Activated CD4-positive, alpha-beta memory T cell treated with anti-CD3 and anti-CD28 coated beads for 36 hours (primary cell): ENCODE measurements around the gene IL17REL. TPM values are rescaled to one million over a fixed set of nuclear protein-coding genes. Genes with fewer than 3 reads are reported as not detected.
A peak's percentile ranks its signal among the peaks of the same experiment; 100 is the strongest.

Experiments
- CTCF ChIA-PET: fragments of 350-600 bp; sonication (Branson Sonifier 250); formaldehyde crosslinking; loops from one replicate; lab custom pipeline; 2021; ENCODE audit warnings: antibody characterized with exemption, inconsistent platforms; lab: Charles Lee
- POLR2A ChIA-PET: fragments of 350-600 bp; sonication (Branson Sonifier 250); formaldehyde crosslinking; loops from one replicate; lab custom pipeline; 2021; ENCODE audit warnings: antibody characterized with exemption; lab: Charles Lee
- DNase-seq: peaks from one replicate; pipeline ENCODE4 v3.0.0-alpha.2; 2020
- H3K27ac Mint-ChIP-seq: one replicate; pipeline ENCODE4 v1.8.0; 2021; ENCODE audit warnings: mixed read lengths
- H3K27me3 Mint-ChIP-seq: one replicate; pipeline ENCODE4 v1.8.0; 2021; ENCODE audit warnings: mixed read lengths
- H3K36me3 Mint-ChIP-seq: one replicate; pipeline ENCODE4 v1.8.0; 2021; ENCODE audit warnings: mixed read lengths
- H3K4me1 Mint-ChIP-seq: one replicate; pipeline ENCODE4 v1.8.0; 2021; ENCODE audit warnings: low read depth, mixed read lengths
- H3K4me3 Mint-ChIP-seq: one replicate; pipeline ENCODE4 v1.8.0; 2021; ENCODE audit warnings: mild to moderate bottlenecking, mixed read lengths
- H3K9me3 Mint-ChIP-seq: one replicate; pipeline ENCODE4 v1.8.0; 2021; ENCODE audit warnings: mixed read lengths
- intact Hi-C: fragments of 100-400 bp; cut with micrococcal nuclease; formaldehyde crosslinking; loops from one replicate; pipeline ENCODE4 v1.15.1; 2023
- total RNA-seq, 2 experiments: library from RNA; stranded (reverse); gene quantifications; one replicate each; pipeline ENCODE4 v1.2.3, GENCODE V29; 2021

Gene IL17REL
- total RNA-seq, 2 experiments from 2014 or later, result 0.73 to 1.1 TPM

DNA sequence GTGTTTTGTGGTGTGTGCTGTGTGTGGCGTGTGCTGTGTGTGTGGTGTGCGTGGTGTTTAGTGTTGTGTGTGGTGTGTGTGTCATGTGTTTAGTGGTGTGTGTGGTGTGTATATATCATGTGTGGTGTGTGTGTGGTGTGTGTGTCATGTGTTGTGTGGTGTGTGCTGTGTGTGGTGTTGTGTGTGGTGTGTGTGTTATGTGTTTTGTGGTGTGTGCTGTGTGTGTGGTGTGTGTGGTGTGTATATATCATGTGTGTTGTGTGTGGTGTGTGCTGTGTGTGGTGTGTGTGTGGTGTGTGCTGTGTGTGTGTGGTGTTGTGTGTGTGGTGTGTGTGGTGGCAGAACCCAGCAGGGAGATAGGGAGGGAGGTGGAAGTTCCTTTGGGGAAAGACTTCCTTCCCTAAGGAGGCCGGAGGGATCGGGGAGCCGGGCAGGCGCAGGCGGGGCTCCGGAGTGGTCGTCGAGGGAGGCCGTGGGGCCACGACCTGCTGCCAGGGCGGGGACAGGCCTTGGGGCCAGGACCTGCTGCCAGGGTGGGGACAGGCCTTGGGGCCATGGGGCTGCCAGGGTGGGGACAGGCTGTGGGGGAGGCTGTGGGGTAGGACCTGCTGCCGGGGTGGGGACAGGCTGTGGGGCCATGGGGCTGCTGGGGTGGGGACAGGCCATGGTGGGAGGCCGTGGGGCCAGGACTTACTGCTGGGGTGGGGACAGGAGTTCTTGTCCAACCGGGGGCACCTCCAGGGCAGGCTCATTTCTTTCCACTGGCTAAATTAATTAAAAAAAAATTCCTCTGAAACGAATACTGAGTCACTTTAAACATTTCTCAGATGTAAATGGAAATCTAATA, 36.8 kb downstream of the IL17REL start:
- Mint-ChIP-seq H3K27ac (peak overlapping the region; percentile 92), H3K27me3 (no peaks in the 10 kb centered on the region), H3K9me3 (peaks cover 25% of the 10 kb centered on the region), H3K4me3 (peak overlapping the region; percentile 44), H3K36me3 (peaks cover 22% of the 10 kb centered on the region), H3K4me1 (peaks cover 35% of the 10 kb centered on the region)
- POLR2A ChIA-PET, result interaction anchor here (0.6 to 1.2 kb wide), 3 partner anchors 14 to 41 kb away, joined by 4 to 8 read pairs (median 4); no protein-coding TSS in a partner anchor
- CTCF ChIA-PET, result interaction anchor here (0.6 to 5.3 kb wide), 5 partner anchors 13 to 55 kb away, joined by 3 to 53 read pairs (median 6); no protein-coding TSS in a partner anchor
- DNase-seq, result peak; percentile 81
- intact Hi-C loops, result loop anchor here (2.0 kb wide), 3 partner anchors 13 to 137 kb away; no protein-coding TSS in a partner anchor

DNA sequence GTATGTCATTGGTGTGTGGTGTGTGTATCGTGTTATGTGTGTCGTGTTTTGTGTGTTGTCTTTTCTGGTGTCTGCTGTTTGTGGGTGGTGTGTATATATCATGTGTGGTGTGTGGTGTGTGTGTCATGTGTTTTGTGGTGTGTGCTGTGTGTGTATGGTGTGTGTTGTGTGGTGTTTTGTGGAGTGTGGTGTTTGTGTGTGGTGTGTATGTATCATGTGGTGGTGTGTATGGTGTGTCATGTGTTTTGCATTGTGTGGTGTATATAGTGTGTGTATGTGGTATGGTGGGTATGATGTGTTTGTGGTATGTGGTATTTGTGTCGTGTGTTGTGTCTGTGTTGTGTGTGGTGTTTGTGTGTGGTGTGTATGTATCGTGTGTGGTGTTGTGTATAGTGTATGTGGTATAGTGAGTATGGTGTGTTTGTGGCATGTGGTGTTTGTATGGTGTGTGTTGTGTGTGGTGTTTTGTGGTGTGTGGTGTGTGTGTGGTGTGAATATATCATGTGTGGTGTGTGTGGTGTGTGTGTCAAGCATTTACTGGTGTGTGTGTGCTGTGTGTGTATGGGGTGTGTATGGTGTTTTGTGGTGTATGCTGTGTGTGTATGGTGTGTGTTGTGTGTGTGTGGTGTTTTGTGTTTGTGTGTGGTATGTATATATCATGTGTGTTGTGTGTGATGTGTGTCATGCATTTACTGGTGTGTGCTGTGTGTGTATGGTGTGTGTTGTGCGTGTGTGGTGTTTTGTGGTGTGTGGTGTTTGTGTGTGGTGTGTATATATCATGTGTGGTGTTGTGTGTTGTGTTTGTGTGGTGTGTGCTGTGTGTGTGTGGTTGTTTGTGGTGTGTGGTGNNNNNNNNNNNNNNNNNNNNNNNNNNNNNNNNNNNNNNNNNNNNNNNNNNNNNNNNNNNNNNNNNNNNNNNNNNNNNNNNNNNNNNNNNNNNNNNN, 39.3 kb downstream of the IL17REL start:
- peaks cover 5% of the 10 kb centered on the region for H3K9me3 Mint-ChIP-seq
- no peak overlapping the region for H3K27ac Mint-ChIP-seq
- no peak overlapping the region for H3K4me3 Mint-ChIP-seq
- CTCF ChIA-PET, result no interaction called here
- H3K36me3 Mint-ChIP-seq, result peaks cover 8% of the 10 kb centered on the region
- peaks cover 33% of the 10 kb centered on the region for H3K4me1 Mint-ChIP-seq
- POLR2A ChIA-PET, result no interaction called here
- DNase-seq, result no peak
- H3K27me3 Mint-ChIP-seq, result no peaks in the 10 kb centered on the region
- intact Hi-C loops, result no loop called here

DNA sequence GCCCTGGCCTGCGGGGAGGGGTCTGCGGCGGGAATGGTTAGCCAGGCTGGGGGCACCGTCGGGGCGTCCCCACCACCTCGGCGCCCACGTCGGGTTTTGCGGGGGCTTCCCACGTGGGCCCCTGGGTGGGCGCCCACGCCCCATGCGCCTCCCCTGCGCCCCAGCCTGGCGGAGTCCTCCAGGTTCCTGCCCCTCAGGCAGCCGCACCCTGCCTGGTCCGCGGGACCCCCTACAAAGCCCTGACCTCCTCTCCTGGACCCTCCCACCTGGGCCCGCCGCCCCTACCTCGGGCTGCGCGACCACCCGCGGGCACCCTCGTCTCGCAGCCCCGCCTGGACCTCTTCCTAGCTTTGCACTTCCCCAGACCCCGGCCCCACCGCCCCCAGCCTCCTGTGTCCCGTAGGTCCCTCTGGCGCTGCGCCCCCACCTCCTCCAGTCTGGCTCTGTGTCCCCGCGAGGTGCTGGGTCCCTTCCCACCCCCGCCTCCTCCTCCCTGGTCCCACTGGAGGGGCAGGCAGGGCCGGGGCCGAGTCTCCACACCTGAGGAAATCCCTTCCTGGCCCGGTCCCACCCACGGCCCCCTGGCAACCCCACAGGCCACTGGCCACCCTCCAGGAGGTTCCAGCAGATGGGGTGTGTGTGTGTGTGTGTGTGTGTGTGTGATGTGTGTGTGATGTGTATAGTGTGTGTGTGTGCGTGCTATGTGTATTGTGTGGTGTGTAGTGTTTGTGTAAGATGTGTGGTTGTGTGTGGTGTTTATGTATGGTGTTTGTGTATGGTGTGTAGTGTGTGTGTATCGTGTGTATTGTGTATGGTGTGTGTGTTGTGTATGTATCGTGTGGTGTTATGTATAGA, 40.2 kb downstream of the IL17REL start:
- H3K27me3 Mint-ChIP-seq, result no peaks in the 10 kb centered on the region
- intact Hi-C loops, result no loop called here
- peaks cover 6% of the 10 kb centered on the region for H3K36me3 Mint-ChIP-seq
- peak; percentile 46 for DNase-seq
- H3K4me3 Mint-ChIP-seq, result peak overlapping the region; percentile 80
- no peak overlapping the region for H3K27ac Mint-ChIP-seq
- CTCF ChIA-PET, result interaction anchor here (0.9 to 2.1 kb wide), 2 partner anchors 42 to 58 kb away, joined by 3 to 12 read pairs; no protein-coding TSS in a partner anchor
- peaks cover 5% of the 10 kb centered on the region for H3K9me3 Mint-ChIP-seq
- POLR2A ChIA-PET, result interaction anchor here (0.7 to 3.4 kb wide), 4 partner anchors 11 to 181 kb away, joined by 3 to 54 read pairs (median 10); partner anchors contain the start of gene PIM3
- H3K4me1 Mint-ChIP-seq, result peaks cover 37% of the 10 kb centered on the region

DNA sequence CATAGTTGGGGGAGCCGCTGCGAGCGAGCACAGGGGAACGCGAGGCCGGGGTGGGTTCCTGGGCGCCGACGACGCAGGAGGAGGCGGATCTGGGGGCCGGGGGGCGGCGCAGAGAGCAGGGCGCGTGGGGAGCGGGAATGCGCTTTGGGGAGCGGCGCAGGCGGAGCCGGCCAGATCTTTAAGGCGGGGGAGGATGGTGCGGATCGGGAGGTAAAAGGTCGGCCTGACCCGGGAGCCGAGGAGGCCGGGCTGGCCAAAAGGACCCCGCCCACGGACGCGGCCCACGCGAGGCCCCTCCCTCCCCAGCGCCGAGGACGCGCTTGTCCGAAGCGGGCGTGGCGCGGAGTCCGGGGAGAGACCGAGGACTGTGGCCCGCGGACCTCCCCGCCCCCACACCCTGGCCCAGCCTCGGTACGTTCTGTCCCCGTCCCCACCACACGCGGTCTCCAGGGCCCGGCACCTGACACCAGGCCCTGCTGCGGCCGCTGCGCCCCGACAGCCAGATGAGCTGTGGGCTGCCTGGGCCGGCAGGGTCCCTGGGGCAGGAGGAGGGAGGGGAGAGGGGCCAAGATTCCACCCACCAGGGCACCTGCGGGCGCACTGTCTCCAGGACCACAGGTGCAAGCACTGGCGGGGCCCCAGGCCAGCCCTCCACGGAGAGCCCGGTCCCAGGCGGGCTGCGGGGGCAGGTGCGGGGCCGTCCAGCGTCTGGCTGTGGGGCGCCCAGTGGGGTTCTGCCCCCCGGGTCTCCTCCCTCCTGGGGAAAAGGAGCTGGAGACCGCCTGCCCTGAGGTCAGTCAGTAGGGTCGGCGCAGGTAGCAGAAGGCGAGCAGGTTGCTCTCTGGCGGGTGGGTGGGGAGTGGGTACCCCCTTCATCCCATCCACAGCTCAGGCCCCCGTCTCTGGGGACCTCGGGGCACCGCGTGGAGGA, 41.1 kb downstream of the IL17REL start:
- intact Hi-C loops, result loop anchor here (2.0 kb wide), 1 partner anchor 35 kb away; no protein-coding TSS in a partner anchor
- peak overlapping the region; percentile 80 for H3K4me3 Mint-ChIP-seq
- DNase-seq, result peak; percentile 86
- H3K9me3 Mint-ChIP-seq, result peaks cover under 1% of the 10 kb centered on the region
- peak overlapping the region; percentile 93 for H3K27ac Mint-ChIP-seq
- no peaks in the 10 kb centered on the region for H3K27me3 Mint-ChIP-seq
- CTCF ChIA-PET, result interaction anchor here (0.9 to 2.1 kb wide), 4 partner anchors 10 to 59 kb away, joined by 3 to 12 read pairs (median 7); no protein-coding TSS in a partner anchor
- peaks cover 36% of the 10 kb centered on the region for H3K4me1 Mint-ChIP-seq
- POLR2A ChIA-PET, result interaction anchor here (0.7 to 3.4 kb wide), 5 partner anchors 10 to 181 kb away, joined by 3 to 54 read pairs (median 6); partner anchors contain the start of gene PIM3
- peaks cover 1% of the 10 kb centered on the region for H3K36me3 Mint-ChIP-seq

DNA sequence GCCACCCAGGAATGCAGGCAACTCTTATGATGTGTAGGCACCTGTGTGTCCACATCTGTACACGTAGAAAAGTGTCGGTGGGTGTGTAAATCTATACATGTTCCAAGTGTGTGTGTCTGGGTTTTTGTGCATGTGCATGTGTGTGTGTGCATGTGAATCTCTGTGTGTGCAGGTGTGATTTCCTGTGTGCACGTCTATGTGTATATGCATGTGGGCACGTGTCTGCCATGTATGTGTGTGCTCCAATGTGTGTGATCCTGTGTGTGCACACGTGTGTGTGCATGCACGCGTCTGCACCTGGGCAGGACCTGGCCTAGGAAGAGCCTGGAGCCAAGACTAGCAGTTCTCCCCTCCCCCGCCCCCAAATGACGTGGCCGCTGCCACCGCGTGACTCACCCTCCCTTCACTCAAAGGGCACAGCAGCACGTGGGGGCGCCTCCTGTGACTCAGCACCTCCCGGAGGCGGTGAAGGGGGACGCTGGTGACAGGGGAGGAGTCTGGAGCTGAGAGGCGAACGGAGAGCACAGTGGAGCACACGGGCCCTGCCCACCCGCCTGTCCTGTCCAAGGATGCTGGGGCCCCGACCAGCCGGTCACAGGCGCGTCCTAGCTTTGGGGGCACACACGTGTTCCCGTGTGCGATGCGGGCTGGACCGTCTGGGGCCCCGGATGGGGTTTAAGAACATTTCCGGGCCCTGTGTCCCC, 41.9 kb downstream of the IL17REL start:
- intact Hi-C loops, result loop anchor here (2.0 kb wide), 1 partner anchor 34 kb away; no protein-coding TSS in a partner anchor
- peaks cover 34% of the 10 kb centered on the region for H3K4me1 Mint-ChIP-seq
- CTCF ChIA-PET, result interaction anchor here (0.7 to 2.1 kb wide), 5 partner anchors 9 to 203 kb away, joined by 3 to 12 read pairs (median 5); partner anchors contain the start of gene PIM3
- POLR2A ChIA-PET, result interaction anchor here (1.1 to 3.4 kb wide), 6 partner anchors 10 to 48 kb away, joined by 3 to 54 read pairs (median 6); partner anchors contain the start of gene PIM3
- H3K27ac Mint-ChIP-seq, result peak overlapping the region; percentile 93
- H3K36me3 Mint-ChIP-seq, result no peaks in the 10 kb centered on the region
- peak; percentile 99 for DNase-seq
- peak overlapping the region; percentile 80 for H3K4me3 Mint-ChIP-seq
- no peaks in the 10 kb centered on the region for H3K9me3 Mint-ChIP-seq
- H3K27me3 Mint-ChIP-seq, result no peaks in the 10 kb centered on the region

DNA sequence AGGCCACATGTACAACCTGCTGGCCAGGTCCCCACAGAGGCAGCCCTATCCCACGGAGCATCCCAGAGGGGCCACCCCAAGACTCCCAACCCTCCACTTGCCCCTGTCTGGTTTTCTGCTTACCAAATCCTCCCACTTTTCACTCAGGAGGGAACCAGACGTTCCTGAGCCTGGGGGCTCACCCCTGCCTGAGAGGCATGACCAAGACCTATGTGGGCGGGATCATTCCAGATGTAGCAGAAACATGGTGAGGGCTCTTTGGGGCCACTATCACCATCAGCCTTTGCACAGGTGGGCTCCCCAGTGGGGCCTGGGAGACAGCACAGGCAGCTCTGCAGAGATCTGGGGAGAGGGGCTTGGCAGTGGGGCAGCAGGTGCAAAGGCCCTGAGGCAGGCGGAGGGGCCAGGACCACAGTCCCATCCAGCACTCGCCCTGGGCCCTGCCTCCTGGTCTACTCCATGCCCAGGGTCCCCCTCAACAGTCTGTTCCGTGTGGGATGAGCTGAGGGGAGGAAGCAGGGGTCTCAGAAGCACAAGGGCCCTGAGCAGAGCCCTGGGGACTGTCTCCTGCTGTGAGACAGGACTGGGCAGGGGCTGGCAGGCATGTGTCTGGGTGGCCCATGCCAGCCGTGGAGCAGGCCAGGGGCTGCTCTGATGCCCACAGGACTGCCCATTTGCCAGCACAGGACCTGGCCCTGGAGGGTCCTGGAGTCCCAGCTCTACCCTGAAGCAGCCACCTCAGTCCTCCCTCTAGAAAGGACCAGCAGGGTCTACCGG, 42.6 kb downstream of the IL17REL start:
- ChIA-PET POLR2A (interaction anchor here (1.1 to 3.4 kb wide), 5 partner anchors 9 to 39 kb away, joined by 3 to 54 read pairs (median 6); partner anchors contain the start of gene PIM3), CTCF (interaction anchor here (0.7 to 1.6 kb wide), 3 partner anchors 8 to 202 kb away, joined by 3 to 9 read pairs (median 3); partner anchors contain the start of gene PIM3)
- intact Hi-C loops, result loop anchor here (2.0 kb wide), 1 partner anchor 33 kb away; no protein-coding TSS in a partner anchor
- peak overlapping the region; percentile 80 for H3K4me3 Mint-ChIP-seq
- peak overlapping the region; percentile 93 for H3K27ac Mint-ChIP-seq
- H3K36me3 Mint-ChIP-seq, result peaks cover 2% of the 10 kb centered on the region
- no peaks in the 10 kb centered on the region for H3K27me3 Mint-ChIP-seq
- no peaks in the 10 kb centered on the region for H3K9me3 Mint-ChIP-seq
- H3K4me1 Mint-ChIP-seq, result peaks cover 30% of the 10 kb centered on the region
- no peak for DNase-seq

DNA sequence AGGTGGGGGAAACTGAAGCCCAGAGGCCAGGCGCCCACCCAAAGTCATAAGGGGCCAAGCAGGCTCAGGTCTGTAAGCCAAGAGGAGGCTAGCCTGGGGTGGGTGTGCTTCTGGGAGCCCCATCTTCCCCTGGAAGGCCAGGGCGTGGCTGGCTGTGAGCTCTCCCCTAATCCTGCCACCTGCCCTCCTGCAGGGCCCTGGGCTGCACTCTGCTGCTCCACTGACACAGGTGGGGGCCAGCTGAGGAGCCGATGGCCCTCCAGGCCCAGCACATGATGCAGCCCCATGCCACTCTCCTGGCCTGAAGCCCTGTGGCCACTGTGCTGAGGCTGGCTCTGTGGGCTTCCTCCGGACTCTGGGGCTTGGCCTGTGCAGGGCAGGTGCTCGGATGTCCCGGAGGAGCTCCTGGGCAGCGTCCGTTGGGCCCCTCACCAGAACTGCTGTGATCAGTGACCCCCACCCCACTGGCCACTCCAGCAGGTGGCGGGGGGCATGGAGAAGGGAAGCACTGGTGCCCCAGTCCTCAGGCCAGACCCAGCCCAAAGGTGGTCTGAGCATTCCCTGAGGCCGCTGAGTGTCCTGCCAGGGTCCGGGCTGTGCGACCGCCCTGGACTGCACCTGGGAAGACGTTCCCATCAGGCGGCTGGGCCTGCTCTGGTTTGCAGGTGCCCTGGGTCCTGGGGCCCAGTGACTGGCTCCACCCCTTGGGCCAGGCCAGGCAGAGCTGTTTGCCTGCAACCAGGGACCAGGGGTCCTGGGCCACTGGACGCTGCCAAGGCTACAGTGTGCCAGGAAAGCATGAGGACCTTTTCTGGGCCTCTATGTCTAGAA, 43.5 kb downstream of the IL17REL start:
- H3K36me3 Mint-ChIP-seq, result peaks cover 11% of the 10 kb centered on the region
- no peaks in the 10 kb centered on the region for H3K27me3 Mint-ChIP-seq
- no peaks in the 10 kb centered on the region for H3K9me3 Mint-ChIP-seq
- no peak overlapping the region for H3K4me3 Mint-ChIP-seq
- POLR2A ChIA-PET, result interaction anchor here (0.9 to 3.4 kb wide), 3 partner anchors 8 to 38 kb away, joined by 3 to 54 read pairs (median 6); partner anchors contain the start of gene PIM3
- DNase-seq, result no peak
- intact Hi-C loops, result no loop called here
- CTCF ChIA-PET, result interaction anchor here (0.6 to 1.9 kb wide), 2 partner anchors 11 to 61 kb away, joined by 3 to 5 read pairs; no protein-coding TSS in a partner anchor
- H3K4me1 Mint-ChIP-seq, result peaks cover 36% of the 10 kb centered on the region
- peak overlapping the region; percentile 49 for H3K27ac Mint-ChIP-seq

DNA sequence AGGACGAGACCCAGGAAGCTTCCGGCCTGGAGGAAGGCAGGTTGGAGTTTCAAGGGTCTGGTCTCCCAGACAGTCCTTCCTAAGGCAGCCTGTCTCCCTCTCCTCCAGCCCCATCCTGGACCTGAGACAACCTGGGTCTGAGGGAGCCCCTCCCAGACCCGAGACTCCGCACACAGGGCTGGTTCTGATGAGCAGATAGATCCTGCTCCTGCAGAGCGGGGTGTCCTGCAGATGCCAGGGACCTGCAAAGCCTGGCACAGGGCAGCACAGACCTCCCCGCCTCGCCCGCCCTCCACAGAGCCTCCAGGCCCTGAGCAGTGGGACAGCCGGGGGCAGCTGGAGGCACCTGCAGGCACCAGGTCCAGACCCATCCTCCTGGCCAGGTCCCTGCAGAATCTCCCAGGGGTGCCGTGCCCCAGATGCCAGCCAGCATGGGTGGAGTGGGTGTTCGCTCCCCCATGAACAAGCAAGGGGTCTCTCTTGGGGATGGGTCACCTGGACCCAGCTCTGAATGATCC, 44.2 kb downstream of the IL17REL start:
- peak; percentile 22 for DNase-seq
- CTCF ChIA-PET, result interaction anchor here (0.6 to 1.9 kb wide), 4 partner anchors 12 to 62 kb away, joined by 3 to 8 read pairs (median 6); no protein-coding TSS in a partner anchor
- intact Hi-C loops, result no loop called here

More for the DNA sequence above, 44.2 kb downstream of the IL17REL start:
- POLR2A ChIA-PET, result interaction anchor here (0.9 kb wide), 1 partner anchor 32 kb away, joined by 3 read pairs; no protein-coding TSS in a partner anchor
- H3K36me3 Mint-ChIP-seq, result peaks cover 18% of the 10 kb centered on the region
- peaks cover 42% of the 10 kb centered on the region for H3K4me1 Mint-ChIP-seq
- H3K4me3 Mint-ChIP-seq, result no peak overlapping the region
- no peaks in the 10 kb centered on the region for H3K27me3 Mint-ChIP-seq
- H3K27ac Mint-ChIP-seq, result peak overlapping the region; percentile 63
- H3K9me3 Mint-ChIP-seq, result no peaks in the 10 kb centered on the region
